HEK293T (cell line): ENCODE results near the gene ARL5C.

Source experiments
- BHLHE40 ChIP-seq: fragments of 450-650 bp; IDR thresholded peaks from 2 replicates; pipeline ENCODE4 v1.6.1; 2016; ENCODE audit warnings: mild to moderate bottlenecking, moderate library complexity, borderline replicate concordance
- ELF4 ChIP-seq: fragments of 450-650 bp; IDR thresholded peaks from 2 replicates; pipeline ENCODE4 v1.6.1; 2017; ENCODE audit warnings: antibody characterized with exemption
- FOXK2 ChIP-seq: fragments of 450-650 bp; IDR thresholded peaks from 2 replicates; pipeline ENCODE4 v1.6.1; 2016; ENCODE audit warnings: mild to moderate bottlenecking
- FOXM1 ChIP-seq: fragments of 450-650 bp; IDR thresholded peaks from 2 replicates; pipeline ENCODE4 v1.6.1; 2017; ENCODE audit warnings: mild to moderate bottlenecking, borderline replicate concordance
- HDGF ChIP-seq: fragments of 450-650 bp; IDR thresholded peaks from 2 replicates; pipeline ENCODE4 v1.6.1; 2017; ENCODE audit warnings: antibody characterized with exemption, borderline replicate concordance
- L3MBTL2 ChIP-seq: fragments of 450-650 bp; conservative IDR thresholded peaks from 2 replicates; pipeline ENCODE4 v1.6.1; 2016; ENCODE audit warnings: mild to moderate bottlenecking
- NFRKB ChIP-seq: fragments of 450-650 bp; IDR thresholded peaks from 2 replicates; pipeline ENCODE4 v1.6.1; 2016; ENCODE audit warnings: mild to moderate bottlenecking, moderate library complexity
- PKNOX1 ChIP-seq: fragments of 450-650 bp; IDR thresholded peaks from 2 replicates; pipeline ENCODE4 v1.6.1; 2016
- SP1 ChIP-seq: fragments of 450-650 bp; IDR thresholded peaks from 2 replicates; pipeline ENCODE4 v1.6.1; 2017
- SUZ12 ChIP-seq: fragments of 450-650 bp; IDR thresholded peaks from 2 replicates; pipeline ENCODE4 v1.6.1; 2016; ENCODE audit warnings: mild to moderate bottlenecking
- ZNF384 ChIP-seq: fragments of 450-650 bp; IDR thresholded peaks from 2 replicates; pipeline ENCODE4 v1.6.1; 2016

DNA sequence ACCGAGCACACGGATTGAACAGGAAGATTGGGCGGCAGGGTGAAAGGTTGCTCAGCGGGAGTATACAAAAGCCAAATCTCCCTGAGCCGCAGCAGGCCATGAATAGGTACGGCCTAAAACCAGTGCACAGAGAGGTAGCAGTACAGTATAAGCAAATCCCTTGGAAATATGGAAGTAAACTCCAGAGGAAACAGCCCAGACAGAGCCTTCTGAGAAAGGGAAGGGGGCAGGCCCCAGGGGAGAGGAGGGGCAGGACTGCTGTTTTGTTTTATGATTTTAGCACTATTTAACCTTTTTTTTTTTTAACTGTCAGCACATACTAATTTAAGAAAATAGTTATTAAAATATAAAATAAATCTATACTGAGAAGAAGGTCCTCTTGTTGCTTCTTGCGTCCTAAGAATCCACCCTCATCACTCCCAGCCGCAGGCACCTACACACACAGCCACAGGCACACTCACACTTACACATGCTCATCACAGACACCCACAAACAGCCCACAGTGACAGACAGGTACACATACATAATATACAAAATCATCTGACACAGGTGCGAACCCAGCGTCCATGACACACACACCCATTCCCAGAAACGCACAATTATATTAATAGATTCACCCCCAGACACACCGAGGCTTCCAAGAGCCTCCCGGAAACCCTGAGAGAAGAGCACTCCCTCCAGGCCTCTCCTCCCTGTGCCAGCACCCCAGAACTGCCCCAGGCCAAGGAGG is 27.4 kb downstream of the ARL5C start:
- TF ChIP-seq SUZ12, result no peak
- no peak for TF ChIP-seq ELF4
- TF ChIP-seq NFRKB, result no peak
- no peak for TF ChIP-seq SP1
- TF ChIP-seq L3MBTL2, result no peak
- TF ChIP-seq PKNOX1, result no peak
- TF ChIP-seq BHLHE40, result no peak
- no peak for TF ChIP-seq HDGF
- no peak for TF ChIP-seq FOXK2
- no peak for TF ChIP-seq ZNF384
- TF ChIP-seq FOXM1, result no peak
